GM12878 (cell line): Measurements from ENCODE around the gene RASL12. TPM values are rescaled to one million over a fixed set of nuclear protein-coding genes. Genes with fewer than 3 reads are reported as not detected.

Experiments
- ATAC-seq: fragments of 200-7000 bp; cut with Tn5 transposase; 3 replicates; pipeline ENCODE4 v1.9.1; 2020; ENCODE audit warnings: mild to moderate bottlenecking, moderate library complexity
- BruUV-seq: library from RNA; stranded (reverse); fragments of 400-500 nt; replicated peaks from 2 replicates; lab custom pipeline; 2021; lab: Mats Ljungman, UMichigan
- CTCF ChIA-PET: fragments of 300-600 bp; sonication (Branson Sonifier 250); formaldehyde crosslinking; extraction: SDS; loops from one replicate; lab custom pipeline; 2021; ENCODE audit warnings: inconsistent platforms; lab: Yijun Ruan, JAX
- POLR2A ChIA-PET: fragments of 350-600 bp; formaldehyde crosslinking; extraction: SDS; loops from one replicate; lab custom pipeline; 2021; ENCODE audit warnings: inconsistent platforms; lab: Charles Lee
- RAD21 ChIA-PET: fragments of 300-600 bp; sonication (Branson Sonifier 250); formaldehyde crosslinking; loops from one replicate; lab custom pipeline; 2023; ENCODE audit warnings: antibody characterized with exemption; ENCODE audit not compliant: unreplicated experiment; lab: Charles Lee
- SMC1A ChIA-PET: fragments of 300-600 bp; sonication (Branson Sonifier 250); formaldehyde crosslinking; loops from one replicate; lab custom pipeline; 2023; ENCODE audit not compliant: unreplicated experiment, uncharacterized antibody; lab: Charles Lee
- DNase-seq: peaks from one replicate; pipeline ENCODE4 v3.0.0-alpha.2; 2011; ENCODE audit warnings: low read depth, low spot score
- FAIRE-seq: peaks from 3 replicates; lab custom pipeline; 2011; peaks lifted over from hg19 to GRCh38; lab: Jason Lieb, UNC
- H2AFZ ChIP-seq: 2 replicates; pipeline ENCODE4 v1.6.0; 2011; ENCODE audit warnings: low read depth, low read length, control low read depth; ENCODE audit not compliant: control insufficient read depth
- H3K27ac ChIP-seq: 2 replicates; pipeline ENCODE4 v1.5.1; 2011; ENCODE audit warnings: control low read depth; ENCODE audit not compliant: control insufficient read depth, insufficient read depth
- H3K27me3 ChIP-seq, 2 experiments: replicated peaks in 1 of 2; 2 replicates each; pipeline versions ENCODE4 v1.6.0 to v1.6.1; 2011; ENCODE audit warnings: low read length in 1 of 2; ENCODE audit not compliant: control insufficient read depth in 2 of 2, insufficient read depth in 2 of 2
- H3K36me3 ChIP-seq, 2 experiments: 2 replicates each; pipeline ENCODE4 v1.5.1; 2011; ENCODE audit warnings: low read length in 1 of 2; ENCODE audit not compliant: control insufficient read depth in 2 of 2, insufficient read depth in 2 of 2
- H3K4me1 ChIP-seq: 2 replicates; pipeline ENCODE4 v1.6.1; 2011; ENCODE audit warnings: mild to moderate bottlenecking, low read length, moderate library complexity, mixed read lengths; ENCODE audit not compliant: control insufficient read depth, insufficient read depth
- H3K4me2 ChIP-seq: 2 replicates; pipeline ENCODE4 v1.6.0; 2011; ENCODE audit warnings: control low read depth; ENCODE audit not compliant: control insufficient read depth, insufficient read depth
- H3K4me3 ChIP-seq: fragments of 200-600 bp; sonication (generic); 2 replicates; pipeline ENCODE4 v1.5.1; 2016
- H3K79me2 ChIP-seq: 2 replicates; pipeline ENCODE4 v1.6.0; 2011; ENCODE audit warnings: low read length; ENCODE audit not compliant: control insufficient read depth, insufficient read depth
- H3K9ac ChIP-seq: 2 replicates; pipeline ENCODE4 v1.8.0; 2011; ENCODE audit warnings: low read length, control low read depth, mixed read lengths; ENCODE audit not compliant: control insufficient read depth, insufficient read depth
- H3K9me3 ChIP-seq: replicated peaks from 3 replicates; pipeline ENCODE4 v1.5.1; 2011; ENCODE audit warnings: mild to moderate bottlenecking, low read length; ENCODE audit not compliant: control insufficient read depth, insufficient read depth
- H4K20me1 ChIP-seq: 2 replicates; pipeline ENCODE4 v1.6.0; 2011; ENCODE audit not compliant: control insufficient read depth, insufficient read depth
- ATF7 ChIP-seq: fragments of 450-650 bp; IDR thresholded peaks from 2 replicates; pipeline ENCODE4 v1.6.1; 2016; ENCODE audit warnings: low read depth, mild to moderate bottlenecking
- CBFB ChIP-seq: IDR thresholded peaks from 2 replicates; pipeline ENCODE4 v1.6.1; 2016; ENCODE audit warnings: antibody characterized with exemption, low read depth
- CBX5 ChIP-seq: sonication (generic); IDR thresholded peaks from 2 replicates; pipeline ENCODE4 v1.6.1; 2016; ENCODE audit warnings: low read depth, moderate library complexity, mild to moderate bottlenecking, inconsistent platforms
- JUND ChIP-seq: IDR thresholded peaks from 2 replicates; pipeline ENCODE4 v1.6.1; 2012; ENCODE audit warnings: low read depth, mild to moderate bottlenecking, low read length, improper control_type of control experiment, moderate library complexity
- KAT2A ChIP-seq: conservative IDR thresholded peaks from 2 replicates; pipeline ENCODE4 v1.6.1; 2011; ENCODE audit warnings: low read depth, low read length; ENCODE audit not compliant: control insufficient read depth
- KDM1A ChIP-seq: fragments of 200-600 bp; sonication (generic); IDR thresholded peaks from 2 replicates; pipeline ENCODE4 v1.6.1; 2016; ENCODE audit warnings: borderline replicate concordance
- NFYA ChIP-seq: IDR thresholded peaks from 2 replicates; pipeline ENCODE4 v1.6.1; 2011; ENCODE audit warnings: low read depth, mild to moderate bottlenecking, low read length, improper control_type of control experiment, borderline replicate concordance
- RAD51 ChIP-seq: fragments of 450-650 bp; IDR thresholded peaks from 2 replicates; pipeline ENCODE4 v1.6.1; 2016; ENCODE audit warnings: moderate library complexity, mild to moderate bottlenecking, inconsistent platforms
- SMAD5 ChIP-seq: IDR thresholded peaks from 2 replicates; pipeline ENCODE4 v1.6.1; 2016; ENCODE audit warnings: antibody characterized with exemption, low read depth
- ZBTB4 ChIP-seq: fragments of 450-650 bp; formaldehyde crosslinking; IDR thresholded peaks from 2 replicates; pipeline ENCODE4 v1.4.0; 2022; ENCODE audit warnings: mild to moderate bottlenecking, moderate library complexity
- WGBS: methylation state at CpG from one replicate; pipeline ENCODE4 v1.1.6; 2016; ENCODE audit warnings: low lambda C conversion rate; ENCODE audit not compliant: insufficient replicate concordance, insufficient coverage; ENCODE audit errors: missing lambda C conversion rate; 5-methylcytosine and 5-hydroxymethylcytosine counted together
- in situ Hi-C: fragments of 300-500 bp; cut with MboI; formaldehyde crosslinking; loops from 9 replicates; pipeline ENCODE4 v1.14.3; 2018; ENCODE audit warnings: mixed read lengths
- intact Hi-C: fragments of 100-400 bp; cut with micrococcal nuclease; formaldehyde crosslinking; loops from one replicate; pipeline ENCODE4 v1.14.2; 2022; ENCODE audit not compliant: unreplicated experiment
- polyA plus RNA-seq, 11 experiments: library from polyadenylated mRNA; depleted of rRNA in 4 of 11; unstranded in 6 of 11; stranded (reverse) in 5 of 11; fragments of >200 nt; fragmentation: Nextera tagmentation in 4 of 11; fragmentation: Illumina TruSeq in 1 of 11; extraction: Ambion mirVana in 4 of 11; extraction: Trizol in 1 of 11; gene quantifications; 1 replicate in 1 of 11; 2 replicates in 10 of 11; pipeline versions ENCODE4 v1.2.1 to v1.2.3, GENCODE V29; 2011 to 2016; ENCODE audit warnings: inconsistent platforms in 2 of 11, missing spikeins in 2 of 11, low read depth in 1 of 11
- total RNA-seq, 4 experiments: library from RNA; depleted of rRNA in 3 of 4; stranded (reverse); fragments of >200 nt in 3 of 4; fragmentation: Illumina TruSeq in 1 of 4; extraction: Trizol in 1 of 4; gene quantifications; 2 replicates each; pipeline versions ENCODE4 v1.2.1 to v1.2.3, GENCODE V29; 2013 to 2021
- TF ChIP-seq, protein P1 (sequence below): fragments of 450-650 bp; IDR thresholded peaks from 2 replicates; pipeline ENCODE4 v1.6.1; 2014; ENCODE audit warnings: mild to moderate bottlenecking
- TF ChIP-seq, protein P2 (sequence below): fragments of 450-650 bp; IDR thresholded peaks from 2 replicates; pipeline ENCODE4 v1.6.1; 2016; ENCODE audit warnings: mild to moderate bottlenecking, moderate library complexity, borderline replicate concordance

Gene RASL12
- total and polyA plus RNA-seq, 10 of the 15 experiments (the other 5 are each of a cell fraction or from before 2014, with no cell fraction given) = 0.06 to 0.10 TPM; not detected in 8

DNA sequence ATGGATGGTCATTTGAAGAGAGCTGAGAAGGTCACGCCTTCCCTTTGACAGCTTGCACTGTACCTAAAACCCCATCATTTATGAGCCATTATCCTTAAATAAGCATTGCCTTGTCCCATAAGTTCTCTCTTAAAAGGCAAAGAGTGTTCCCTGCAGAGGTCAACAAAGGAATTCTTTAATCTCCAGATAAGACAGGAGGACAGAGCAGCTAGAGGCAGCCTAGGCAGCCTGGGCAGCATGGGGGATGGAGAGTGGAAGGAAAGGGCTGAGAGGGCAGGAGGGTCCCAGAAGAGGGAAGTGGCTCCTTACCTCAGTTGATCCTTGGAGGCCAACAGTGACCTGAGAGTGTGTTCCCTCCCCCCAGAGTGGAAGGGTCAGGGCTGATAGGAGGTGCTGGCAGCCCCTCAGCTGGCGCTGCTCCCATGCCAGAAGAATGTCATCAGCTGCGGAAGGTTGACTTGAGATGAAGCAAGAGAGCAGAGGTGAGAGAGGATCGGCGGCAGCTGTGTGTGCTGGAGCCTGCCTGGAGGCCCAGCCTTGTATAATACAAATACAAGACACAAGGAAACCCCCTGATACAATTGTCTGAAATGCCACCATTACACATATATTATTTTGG lies 21.5 kb upstream of the RASL12 start:
- ChIA-PET POLR2A (no interaction called here), RAD21 (interaction anchor here (0.6 kb wide), 1 partner anchor 37 kb away, joined by 3 read pairs; no protein-coding TSS in a partner anchor), CTCF (interaction anchor here (0.6 kb wide), 1 partner anchor 254 kb away, joined by 3 read pairs; no protein-coding TSS in a partner anchor), SMC1A (no interaction called here)
- no peak for DNase-seq
- no peak for ATAC-seq
- no peak for TF ChIP-seq CBFB
- TF ChIP-seq KDM1A = no peak
- TF ChIP-seq ZBTB4 = no peak
- TF ChIP-seq SMAD5 = no peak
- TF ChIP-seq RAD51 = no peak
- TF ChIP-seq ATF7 = no peak
- TF ChIP-seq CBX5 = no peak
- TF ChIP-seq JUND = no peak
- no peak for TF ChIP-seq NFYA
- TF ChIP-seq, protein P1, sequence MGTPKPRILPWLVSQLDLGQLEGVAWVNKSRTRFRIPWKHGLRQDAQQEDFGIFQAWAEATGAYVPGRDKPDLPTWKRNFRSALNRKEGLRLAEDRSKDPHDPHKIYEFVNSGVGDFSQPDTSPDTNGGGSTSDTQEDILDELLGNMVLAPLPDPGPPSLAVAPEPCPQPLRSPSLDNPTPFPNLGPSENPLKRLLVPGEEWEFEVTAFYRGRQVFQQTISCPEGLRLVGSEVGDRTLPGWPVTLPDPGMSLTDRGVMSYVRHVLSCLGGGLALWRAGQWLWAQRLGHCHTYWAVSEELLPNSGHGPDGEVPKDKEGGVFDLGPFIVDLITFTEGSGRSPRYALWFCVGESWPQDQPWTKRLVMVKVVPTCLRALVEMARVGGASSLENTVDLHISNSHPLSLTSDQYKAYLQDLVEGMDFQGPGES = no peak
- TF ChIP-seq KAT2A = no peak
- TF ChIP-seq, protein P2, sequence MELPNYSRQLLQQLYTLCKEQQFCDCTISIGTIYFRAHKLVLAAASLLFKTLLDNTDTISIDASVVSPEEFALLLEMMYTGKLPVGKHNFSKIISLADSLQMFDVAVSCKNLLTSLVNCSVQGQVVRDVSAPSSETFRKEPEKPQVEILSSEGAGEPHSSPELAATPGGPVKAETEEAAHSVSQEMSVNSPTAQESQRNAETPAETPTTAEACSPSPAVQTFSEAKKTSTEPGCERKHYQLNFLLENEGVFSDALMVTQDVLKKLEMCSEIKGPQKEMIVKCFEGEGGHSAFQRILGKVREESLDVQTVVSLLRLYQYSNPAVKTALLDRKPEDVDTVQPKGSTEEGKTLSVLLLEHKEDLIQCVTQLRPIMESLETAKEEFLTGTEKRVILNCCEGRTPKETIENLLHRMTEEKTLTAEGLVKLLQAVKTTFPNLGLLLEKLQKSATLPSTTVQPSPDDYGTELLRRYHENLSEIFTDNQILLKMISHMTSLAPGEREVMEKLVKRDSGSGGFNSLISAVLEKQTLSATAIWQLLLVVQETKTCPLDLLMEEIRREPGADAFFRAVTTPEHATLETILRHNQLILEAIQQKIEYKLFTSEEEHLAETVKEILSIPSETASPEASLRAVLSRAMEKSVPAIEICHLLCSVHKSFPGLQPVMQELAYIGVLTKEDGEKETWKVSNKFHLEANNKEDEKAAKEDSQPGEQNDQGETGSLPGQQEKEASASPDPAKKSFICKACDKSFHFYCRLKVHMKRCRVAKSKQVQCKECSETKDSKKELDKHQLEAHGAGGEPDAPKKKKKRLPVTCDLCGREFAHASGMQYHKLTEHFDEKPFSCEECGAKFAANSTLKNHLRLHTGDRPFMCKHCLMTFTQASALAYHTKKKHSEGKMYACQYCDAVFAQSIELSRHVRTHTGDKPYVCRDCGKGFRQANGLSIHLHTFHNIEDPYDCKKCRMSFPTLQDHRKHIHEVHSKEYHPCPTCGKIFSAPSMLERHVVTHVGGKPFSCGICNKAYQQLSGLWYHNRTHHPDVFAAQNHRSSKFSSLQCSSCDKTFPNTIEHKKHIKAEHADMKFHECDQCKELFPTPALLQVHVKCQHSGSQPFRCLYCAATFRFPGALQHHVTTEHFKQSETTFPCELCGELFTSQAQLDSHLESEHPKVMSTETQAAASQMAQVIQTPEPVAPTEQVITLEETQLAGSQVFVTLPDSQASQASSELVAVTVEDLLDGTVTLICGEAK = no peak
- no peak overlapping the region for H3K4me2 ChIP-seq
- no peaks in the 10 kb centered on the region for H3K79me2 ChIP-seq
- WGBS = 93% methylated on average over 5 of the region's 5 CpGs
- no peaks in the 10 kb centered on the region for H3K4me1 ChIP-seq
- H4K20me1 ChIP-seq = no peaks in the 10 kb centered on the region
- in situ Hi-C loops = no loop called here
- H3K27ac ChIP-seq = no peak overlapping the region
- no peak overlapping the region for H3K4me3 ChIP-seq
- no peaks in the 10 kb centered on the region for H3K9me3 ChIP-seq
- no peaks in the 10 kb centered on the region for H3K27me3 ChIP-seq
- no TSS peak for BruUV-seq
- no peaks in the 10 kb centered on the region for H3K36me3 ChIP-seq
- FAIRE-seq = no peak
- intact Hi-C loops = loop anchor here (10.0 kb wide), 1 partner anchor 355 kb away; no protein-coding TSS in a partner anchor
- H3K9ac ChIP-seq = no peak overlapping the region
- no peak overlapping the region for H2AFZ ChIP-seq
